Erythroblast (primary cell): ENCODE data around the gene DMD.

Experiments used
- GATA1 ChIP-seq: IDR thresholded peaks from 2 replicates; pipeline ENCODE4 v1.6.1; 2011; ENCODE audit warnings: low read depth, mild to moderate bottlenecking, control low read depth, low read length, moderate library complexity
- POLR2A ChIP-seq: IDR thresholded peaks from 2 replicates; pipeline ENCODE4 v1.6.1; 2011; ENCODE audit warnings: mild to moderate bottlenecking, low read length

- no peak for TF ChIP-seq POLR2A
- no peak for TF ChIP-seq GATA1
These were observed 1723.4 kb downstream of the DMD start for GRCh38 chrX:31487951-31488350.
